ENCODE results near the gene CEACAM1. TPM values are rescaled to one million over a fixed set of nuclear protein-coding genes. Genes with fewer than 3 reads are reported as not detected.

The CEACAM1 gene
- total RNA-seq, 1 experiment from 2014 or later, result 1.5 TPM

DNA sequence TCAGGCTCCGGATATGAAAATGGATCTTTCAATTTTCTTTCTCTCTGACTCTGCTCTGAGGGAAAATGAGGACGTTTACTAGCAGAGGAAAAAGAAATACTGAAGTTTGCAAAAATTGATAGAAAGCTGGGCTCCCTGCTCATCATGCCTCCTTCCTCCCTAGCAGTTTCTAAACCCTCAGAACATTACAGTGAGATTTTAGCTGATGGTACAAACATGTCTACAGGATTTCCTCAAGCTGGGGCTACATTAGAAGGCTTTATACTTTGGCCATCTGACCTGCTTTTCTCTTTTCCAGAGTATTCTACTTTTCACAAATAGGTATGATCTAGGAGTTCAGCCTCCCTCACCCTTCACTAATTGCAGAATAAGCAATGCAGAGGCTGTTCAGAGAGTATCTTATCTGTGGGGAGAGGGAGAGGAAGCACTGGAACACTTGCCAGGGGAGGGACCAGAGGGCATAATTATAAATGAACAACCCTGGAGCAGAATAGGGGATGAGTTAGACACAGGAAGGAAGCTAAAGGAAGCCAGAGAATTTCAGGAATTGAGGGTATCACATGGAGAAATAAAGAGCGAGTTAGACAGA is 30.0 kb downstream of the CEACAM1 start:
- H3K27ac Mint-ChIP-seq, result no peak overlapping the region
- no peaks in the 10 kb centered on the region; the same call in 1 of the 2 replicates for H3K27me3 Mint-ChIP-seq (ENCODE audit: low read depth)
- Histone ChIP-seq H2AK5ac (ENCODE audit: insufficient read length, low read length) (no peak overlapping the region), H2BK120ac (ENCODE audit: low read depth, low read length, poor library complexity, severe bottlenecking) (no peak overlapping the region), H4K5ac (ENCODE audit: insufficient read length, low read depth, low read length) (no peak overlapping the region), H2BK20ac (ENCODE audit: low read depth, low read length, poor library complexity, severe bottlenecking) (no peak overlapping the region), H4K91ac (ENCODE audit: insufficient read length, low read depth, low read length) (no peak overlapping the region), H3K14ac (ENCODE audit: insufficient read depth, low read length) (no peak overlapping the region), H4K20me1 (ENCODE audit: control insufficient read depth, insufficient read depth, insufficient read length) (no peaks in the 10 kb centered on the region), H3K27me3 (ENCODE audit: insufficient read depth, low read length) (no peaks in the 10 kb centered on the region), H2BK15ac (ENCODE audit: low read depth, low read length) (no peak overlapping the region), H3K4ac (ENCODE audit: low read depth, low read length) (no peak overlapping the region; the same call in 1 of the 2 replicates), H3K23ac (ENCODE audit: insufficient read length, low read depth, low read length) (no peak overlapping the region), H3K23me2 (ENCODE audit: insufficient read length, low read depth, low read length, poor library complexity, severe bottlenecking) (no peaks in the 10 kb centered on the region), H3T11ph (ENCODE audit: low read length) (no peak overlapping the region), H3K79me1 (ENCODE audit: insufficient read depth, low read depth, low read length, poor library complexity, severe bottlenecking) (no peaks in the 10 kb centered on the region), H3K9me3 (ENCODE audit: control insufficient read depth, low read depth, low read length) (no peaks in the 10 kb centered on the region), H3K9ac (ENCODE audit: extremely low read depth, insufficient read length, low read length) (no peak overlapping the region), H4K8ac (replicated peaks; ENCODE audit: insufficient read length, low read depth, low read length) (no peak overlapping the region), H3K4me1 (ENCODE audit: insufficient read depth, low read length) (peaks cover 4% of the 10 kb centered on the region; the same call in 1 of the 2 replicates), H2AFZ (ENCODE audit: low read length) (no peak overlapping the region), H3K27ac (ENCODE audit: insufficient read length, low read depth, low read length) (no peak overlapping the region), H3K56ac (ENCODE audit: insufficient read length, low read depth, low read length) (no peak overlapping the region), H3K79me2 (ENCODE audit: insufficient read depth, low read length) (no peaks in the 10 kb centered on the region), H3K18ac (ENCODE audit: insufficient read length, low read depth, low read length) (no peak overlapping the region), H2BK5ac (ENCODE audit: insufficient read length, low read length) (no peak overlapping the region), H2BK12ac (ENCODE audit: insufficient read length, low read depth, low read length) (no peak overlapping the region), H3K4me2 (ENCODE audit: insufficient read depth, insufficient read length, low read length) (no peak overlapping the region)
- DNase-seq, result no peak
- peaks cover 30 to 34% of the 10 kb centered on the region in 2 experiments for H3K4me1 Mint-ChIP-seq
- no peaks in the 10 kb centered on the region for H3K9me3 Mint-ChIP-seq
- WGBS (ENCODE audit: extremely low coverage, insufficient read length, low lambda C conversion rate), result no CpG with 5 or more reads among the region's 3 CpGs
- no peaks in the 10 kb centered on the region for H3K36me3 Mint-ChIP-seq (ENCODE audit: insufficient read depth in 1 of 3, low read depth in 3 of 3)
- H3K4me3 Mint-ChIP-seq, result no peak overlapping the region
- TF ChIP-seq, protein P1, sequence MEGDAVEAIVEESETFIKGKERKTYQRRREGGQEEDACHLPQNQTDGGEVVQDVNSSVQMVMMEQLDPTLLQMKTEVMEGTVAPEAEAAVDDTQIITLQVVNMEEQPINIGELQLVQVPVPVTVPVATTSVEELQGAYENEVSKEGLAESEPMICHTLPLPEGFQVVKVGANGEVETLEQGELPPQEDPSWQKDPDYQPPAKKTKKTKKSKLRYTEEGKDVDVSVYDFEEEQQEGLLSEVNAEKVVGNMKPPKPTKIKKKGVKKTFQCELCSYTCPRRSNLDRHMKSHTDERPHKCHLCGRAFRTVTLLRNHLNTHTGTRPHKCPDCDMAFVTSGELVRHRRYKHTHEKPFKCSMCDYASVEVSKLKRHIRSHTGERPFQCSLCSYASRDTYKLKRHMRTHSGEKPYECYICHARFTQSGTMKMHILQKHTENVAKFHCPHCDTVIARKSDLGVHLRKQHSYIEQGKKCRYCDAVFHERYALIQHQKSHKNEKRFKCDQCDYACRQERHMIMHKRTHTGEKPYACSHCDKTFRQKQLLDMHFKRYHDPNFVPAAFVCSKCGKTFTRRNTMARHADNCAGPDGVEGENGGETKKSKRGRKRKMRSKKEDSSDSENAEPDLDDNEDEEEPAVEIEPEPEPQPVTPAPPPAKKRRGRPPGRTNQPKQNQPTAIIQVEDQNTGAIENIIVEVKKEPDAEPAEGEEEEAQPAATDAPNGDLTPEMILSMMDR (conservative IDR thresholded peaks at IDR 0.05), result no peak
